T-helper 17 cell (primary cell): Measurements from ENCODE around the gene MYMK. TPM values are rescaled to one million over a fixed set of nuclear protein-coding genes. Genes with fewer than 3 reads are reported as not detected.

Source experiments
- ATAC-seq: fragments of 150-1000 bp; cut with Tn5 transposase; 2 replicates; pipeline ENCODE4 v1.10.0; 2021; ENCODE audit warnings: mild to moderate bottlenecking, moderate library complexity
- DNase-seq, 3 donors: peaks; one replicate each; pipeline versions ENCODE4 v3.0.0 to v3.0.0-alpha.2; 2020 to 2021
- H3K9me3 ChIP-seq: one replicate; pipeline ENCODE4 v1.7.0; 2013; ENCODE audit warnings: low read length, mild to moderate bottlenecking; ENCODE audit not compliant: control insufficient read depth, poor library complexity, severe bottlenecking
- H3K27ac Mint-ChIP-seq: one replicate; pipeline ENCODE4 v1.8.0; 2022; ENCODE audit warnings: mild to moderate bottlenecking, moderate library complexity, mixed read lengths
- H3K27me3 Mint-ChIP-seq: one replicate; pipeline ENCODE4 v1.8.0; 2022; ENCODE audit warnings: mixed read lengths
- H3K36me3 Mint-ChIP-seq: one replicate; pipeline ENCODE4 v1.8.0; 2022; ENCODE audit warnings: low read depth, mixed read lengths
- H3K4me1 Mint-ChIP-seq: one replicate; pipeline ENCODE4 v1.8.0; 2022; ENCODE audit warnings: mild to moderate bottlenecking, mixed read lengths
- H3K4me3 Mint-ChIP-seq: one replicate; pipeline ENCODE4 v1.8.0; 2022; ENCODE audit warnings: mild to moderate bottlenecking, moderate library complexity, mixed read lengths
- total RNA-seq, 4 donors: library from RNA in 2 of 4; stranded (reverse) in 2 of 4; gene quantifications; one replicate each; pipeline ENCODE4 v1.2.3 and lab custom pipeline; 2022 to 2026

MYMK gene
- total RNA-seq, 2 donors from 2014 or later = not detected

- Mint-ChIP-seq H3K4me1 (no peaks in the 10 kb centered on the region), H3K36me3 (no peaks in the 10 kb centered on the region), H3K27me3 (no peaks in the 10 kb centered on the region), H3K4me3 (no peak overlapping the region), H3K27ac (no peak overlapping the region)
- no peaks in the 10 kb centered on the region for H3K9me3 ChIP-seq
- no peak for DNase-seq
- no peak for ATAC-seq
These were observed 54.3 kb downstream of the MYMK start for GRCh38 chr9:133470427-133470924.

- no peak overlapping the region for H3K4me3 Mint-ChIP-seq
- no peak for DNase-seq
- no peaks in the 10 kb centered on the region for H3K36me3 Mint-ChIP-seq
- H3K27ac Mint-ChIP-seq = no peak overlapping the region
- no peaks in the 10 kb centered on the region for H3K4me1 Mint-ChIP-seq
- no peaks in the 10 kb centered on the region for H3K27me3 Mint-ChIP-seq
- no peaks in the 10 kb centered on the region for H3K9me3 ChIP-seq
- no peak for ATAC-seq
These were observed 55.9 kb downstream of the MYMK start for GRCh38 chr9:133468777-133469421.

- Mint-ChIP-seq H3K27me3 (no peaks in the 10 kb centered on the region), H3K4me3 (no peak overlapping the region), H3K27ac (no peak overlapping the region), H3K4me1 (no peaks in the 10 kb centered on the region), H3K36me3 (no peaks in the 10 kb centered on the region)
- ATAC-seq (no peak), DNase-seq (no peak)
- no peaks in the 10 kb centered on the region for H3K9me3 ChIP-seq
These were observed 56.4 kb downstream of the MYMK start for GRCh38 chr9:133468374-133468773.

- Mint-ChIP-seq H3K27me3 (no peaks in the 10 kb centered on the region), H3K4me1 (peaks cover 4% of the 10 kb centered on the region), H3K36me3 (no peaks in the 10 kb centered on the region), H3K4me3 (no peak overlapping the region), H3K27ac (no peak overlapping the region)
- ATAC-seq (no peak), DNase-seq (no peak)
- no peaks in the 10 kb centered on the region for H3K9me3 ChIP-seq
These were observed 57.7 kb downstream of the MYMK start for GRCh38 chr9:133467101-133467500.

- no peak overlapping the region for H3K4me3 Mint-ChIP-seq
- H3K4me1 Mint-ChIP-seq = peaks cover 4% of the 10 kb centered on the region
- ATAC-seq = no peak
- H3K27me3 Mint-ChIP-seq = no peaks in the 10 kb centered on the region
- DNase-seq = no peak
- no peak overlapping the region for H3K27ac Mint-ChIP-seq
- H3K9me3 ChIP-seq = no peaks in the 10 kb centered on the region
- H3K36me3 Mint-ChIP-seq = no peaks in the 10 kb centered on the region
These were observed 58.8 kb downstream of the MYMK start for GRCh38 chr9:133465984-133466383.

GRCh38 chr9:133464638-133465037, 60.1 kb downstream of the MYMK start:
- ATAC-seq (no peak), DNase-seq (no peak)
- Mint-ChIP-seq H3K4me1 (peaks cover 10% of the 10 kb centered on the region), H3K36me3 (no peaks in the 10 kb centered on the region), H3K4me3 (no peak overlapping the region), H3K27me3 (no peaks in the 10 kb centered on the region), H3K27ac (no peak overlapping the region)
- H3K9me3 ChIP-seq = no peaks in the 10 kb centered on the region

Other genes starting within 250 kb of the MYMK start
- 1 to 10 TPM; 2.1 to 3.8 TPM for gene ABO, start 249.8 kb downstream of the MYMK start, total RNA-seq
- gene SURF6, start 188.8 kb downstream of the MYMK start, total RNA-seq = 10 to 100 TPM; 13.6 to 14.0 TPM
- gene MED22, start 176.8 kb downstream of the MYMK start, total RNA-seq = 10 to 100 TPM; 23.4 to 23.6 TPM
- 1,000 to 10,000 TPM; 2,417 to 2,552 TPM for gene RPL7A, start 176.7 kb downstream of the MYMK start, total RNA-seq
- gene SURF1, start 168.5 kb downstream of the MYMK start, total RNA-seq = 10 to 100 TPM; 34.9 to 46.9 TPM
- 10 to 100 TPM; 14.1 to 16.0 TPM for gene SURF2, start 168.4 kb downstream of the MYMK start, total RNA-seq
- gene SURF4, start 148.9 kb downstream of the MYMK start, total RNA-seq = 100 to 1,000 TPM; 116 to 124 TPM
- gene STKLD1, start 148.6 kb downstream of the MYMK start, total RNA-seq = under 1 TPM; 0.72 to 0.81 TPM
- gene REXO4, start 106.9 kb downstream of the MYMK start, total RNA-seq = 10 to 100 TPM; 17.0 to 23.4 TPM
- 1 to 10 TPM; 1.1 to 1.9 TPM for gene ADAMTS13, start 102.6 kb downstream of the MYMK start, total RNA-seq
- 1 to 10 TPM; 1.4 to 3.8 TPM for gene CACFD1, start 65.0 kb downstream of the MYMK start, total RNA-seq
- 1 to 10 TPM; 1.5 to 3.4 TPM for gene SLC2A6, start 45.9 kb downstream of the MYMK start, total RNA-seq
- not detected for gene ADAMTSL2, start 9.7 kb upstream of the MYMK start, total RNA-seq
- not detected for gene FAM163B, start 84.4 kb upstream of the MYMK start, total RNA-seq
- gene DBH, start 111.4 kb upstream of the MYMK start, total RNA-seq = under 1 TPM in 1 of 2 donors, not detected in 1; 0.18 TPM
- gene SARDH, start 213.4 kb upstream of the MYMK start, total RNA-seq = 1 to 10 TPM; 2.2 to 6.8 TPM